Spleen (tissue), 11 donors: ENCODE data around the gene KANK3. TPM values are rescaled to one million over a fixed set of nuclear protein-coding genes. Genes with fewer than 3 reads are reported as not detected.

Experiments used
- DNase-seq: peaks from one replicate; pipeline ENCODE4 v3.0.0-alpha.2; 2020
- H3K27ac ChIP-seq, 8 donors: fragments of 200-600 bp; sonication (generic) in 7 of 8; 1 replicate in 4 of 8; 2 replicates in 4 of 8; pipeline versions ENCODE4 v1.5.0 to v1.8.0; 2016 to 2021; ENCODE audit warnings: inconsistent platforms in 4 of 8, mild to moderate bottlenecking in 4 of 8, moderate library complexity in 1 of 8
- H3K27me3 ChIP-seq, 7 donors: fragments of 200-600 bp; sonication (generic) in 6 of 7; replicated peaks in 1 of 7; 1 replicate in 4 of 7; 2 replicates in 3 of 7; pipeline versions ENCODE4 v1.5.0 to v1.8.0; 2016 to 2021; ENCODE audit warnings: inconsistent platforms in 3 of 7, mild to moderate bottlenecking in 1 of 7
- H3K36me3 ChIP-seq, 6 donors: fragments of 200-600 bp; sonication (generic) in 5 of 6; 1 replicate in 4 of 6; 2 replicates in 2 of 6; pipeline versions ENCODE4 v1.5.0 to v1.8.0; 2016 to 2021; ENCODE audit warnings: inconsistent platforms in 2 of 6
- H3K4me1 ChIP-seq, 6 donors: fragments of 200-600 bp; sonication (generic) in 5 of 6; 1 replicate in 3 of 6; 2 replicates in 3 of 6; pipeline versions ENCODE4 v1.5.0 to v1.8.0; 2016 to 2021; ENCODE audit warnings: inconsistent platforms in 3 of 6
- H3K4me3 ChIP-seq, 8 donors: fragments of 200-600 bp; sonication (generic) in 7 of 8; 1 replicate in 4 of 8; 2 replicates in 4 of 8; pipeline versions ENCODE4 v1.5.0 to v1.8.0; 2016 to 2021; ENCODE audit warnings: inconsistent platforms in 4 of 8, mild to moderate bottlenecking in 4 of 8, moderate library complexity in 2 of 8
- H3K9me3 ChIP-seq, 8 donors: fragments of 200-600 bp; sonication (generic) in 7 of 8; 1 replicate in 4 of 8; 2 replicates in 4 of 8; pipeline versions ENCODE4 v1.5.0 to v1.8.0; 2016 to 2021; ENCODE audit warnings: inconsistent platforms in 4 of 8
- CTCF ChIP-seq, 11 experiments: fragments of 200-600 bp in 7 of 11; fragments of 450-650 bp in 4 of 11; sonication (generic) in 4 of 11; IDR thresholded peaks in 8 of 11; conservative IDR thresholded peaks in 3 of 11; 1 replicate in 7 of 11; 2 replicates in 4 of 11; pipeline versions ENCODE4 v1.4.0 to v1.8.0; 2016 to 2021; ENCODE audit warnings: antibody characterized with exemption in 11 of 11, inconsistent platforms in 4 of 11, mild to moderate bottlenecking in 1 of 11
- POLR2A ChIP-seq, 3 donors: fragments of 450-650 bp; IDR thresholded peaks; one replicate each; pipeline ENCODE4 v1.5.1; 2017; ENCODE audit warnings: antibody characterized with exemption in 3 of 3, mild to moderate bottlenecking in 1 of 3
- POLR2AphosphoS5 ChIP-seq, 3 donors: sonication (generic); formaldehyde crosslinking; IDR thresholded peaks; one replicate each; pipeline ENCODE4 v1.5.1; 2017; ENCODE audit warnings: antibody characterized with exemption in 3 of 3
- WGBS, 5 donors: extraction: QIAGEN DNeasy Blood & Tissue Kit in 3 of 5; methylation state at CpG; one replicate each; pipeline versions ENCODE4 v1.1.5 to v1.1.7; 2013 to 2018; 5-methylcytosine and 5-hydroxymethylcytosine counted together
- intact Hi-C: fragments of 100-400 bp; cut with DNase I; formaldehyde crosslinking; loops from one replicate; pipeline ENCODE4 v1.15.0; 2023; ENCODE audit warnings: low total_unique reads
- polyA plus RNA-seq, 3 donors: library from polyadenylated mRNA; stranded (reverse); fragments of 200-250 nt; gene quantifications; one replicate each; pipeline ENCODE4 v1.2.1, GENCODE V29; 2013
- total RNA-seq, 7 donors: library from RNA; depleted of rRNA in 3 of 7; stranded (reverse); fragments of >200 nt in 3 of 7; fragmentation: NEBNext Ultra II Directional in 4 of 7; extraction: Animal tissue kit (Norgen Biotek cat#: 25700) in 4 of 7; gene quantifications; one replicate each; pipeline versions ENCODE4 v1.1.0 to v1.2.1, GENCODE V29; 2016 to 2021
- donor health status: healthy with polysubstance abuse.
- donor health status: DM: no; HTN: no; CAD: no; lungs with moderate emphysema.
- donor health status: DM: no; HTN: no; CAD: no.
- donor health status: Bipolar disorder and iron deficiency.
- donor health status: healthy.
- donor health status: DM: no; HTN: no; CAD: no.
- donor health status: DM: yes; HTN: yes; CAD: no.

KANK3 gene
- total and polyA plus RNA-seq, 10 donors: 14.0 to 84.6 (median 52.8) TPM

DNA sequence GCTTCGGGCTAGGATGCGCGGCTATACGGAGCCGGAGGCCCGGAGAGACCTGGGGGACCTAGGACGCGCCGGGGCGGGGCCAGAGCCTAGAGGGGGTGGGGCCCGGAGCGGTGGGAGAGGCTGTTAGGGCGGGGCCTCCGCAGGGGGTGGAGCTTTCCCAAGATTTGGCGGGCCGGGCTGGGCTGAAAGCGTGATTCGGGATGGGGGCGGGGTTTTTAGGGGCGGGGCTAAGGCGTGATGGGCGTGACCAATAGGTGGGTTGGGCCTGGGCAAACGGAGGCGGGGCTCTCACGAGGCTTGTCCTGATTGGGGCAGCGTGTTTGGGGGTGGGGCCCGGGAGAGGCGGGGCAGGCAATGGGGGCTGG is 47.5 kb upstream of the KANK3 start:
- intact Hi-C loops: no loop called here
- DNase-seq: peak; percentile 97
- 0 to 2% (median 0%) methylated on average over 20 to 28 of the region's 28 CpGs for WGBS, 5 donors
- Histone ChIP-seq H3K4me1 (peaks cover 37 to 72% (median 51%) of the 10 kb centered on the region in 6 donors), H3K27me3 (no peaks in the 10 kb centered on the region), H3K4me3 (peak overlapping the region; percentile 54 to 87 (median 80)), H3K9me3 (peaks cover 0 to 8% (median 0%) of the 10 kb centered on the region in 8 donors), H3K36me3 (peaks cover 0 to 36% (median 0%) of the 10 kb centered on the region in 6 donors), H3K27ac (peak overlapping the region; percentile 98 to 100 (median 100))
- TF ChIP-seq POLR2A (IDR thresholded peaks at IDR 0.05) (no peak), CTCF (IDR thresholded peaks at IDR 0.05 in 8 of 11, conservative IDR thresholded peaks at IDR 0.05 in 3 of 11) (no peak), POLR2AphosphoS5 (IDR thresholded peaks at IDR 0.05) (no peak)

DNA sequence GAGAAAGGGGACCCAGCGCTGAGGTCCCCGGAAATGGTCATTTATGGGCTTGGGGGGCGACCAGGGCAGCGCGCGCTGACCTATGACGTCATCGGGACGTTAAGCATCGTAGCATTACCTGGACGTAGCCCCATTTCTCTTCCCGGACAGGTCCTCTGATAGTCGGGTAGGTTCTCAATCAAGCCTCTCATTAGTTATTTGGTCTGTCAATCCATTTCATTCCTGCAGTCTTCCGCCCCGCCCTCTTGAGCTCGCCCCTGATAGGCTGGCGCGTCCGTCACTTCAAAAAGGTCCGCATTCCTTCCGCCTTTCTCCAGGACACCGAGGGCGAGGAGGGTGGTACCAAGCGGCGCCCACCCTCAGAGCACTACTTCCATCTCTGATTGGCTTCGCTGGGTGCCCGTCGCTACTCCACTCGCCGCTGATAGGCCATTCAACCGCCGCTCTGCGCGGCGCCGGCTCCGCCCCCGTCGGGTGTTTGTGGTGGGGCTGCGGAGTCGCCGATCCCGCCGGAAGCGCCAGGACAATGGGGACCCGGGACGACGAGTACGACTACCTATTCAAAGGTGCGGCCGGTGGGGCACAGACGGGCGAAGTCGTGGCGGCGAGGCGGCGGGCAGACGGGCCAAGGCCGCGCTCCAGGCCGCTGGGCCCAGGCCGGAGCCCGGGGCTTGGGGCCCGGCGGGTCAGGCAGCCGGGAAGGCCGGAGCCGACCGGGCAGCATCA is 47.0 kb upstream of the KANK3 start, which contains the start of gene RAB11B:
RAB11B (plus strand) TSS at position 470 of the 726 bp plus-strand sequence; CDS start at position 527, 57 bp downstream.
- intact Hi-C loops: no loop called here

GRCh38 chr19:8388612-8388958 is 45.5 kb upstream of the KANK3 start:
- Histone ChIP-seq H3K27ac (no peak overlapping the region), H3K27me3 (no peaks in the 10 kb centered on the region), H3K4me3 (no peak overlapping the region), H3K4me1 (peaks cover 30 to 66% (median 46%) of the 10 kb centered on the region in 6 donors), H3K9me3 (peaks cover 0 to 8% (median 0%) of the 10 kb centered on the region in 8 donors), H3K36me3 (peaks cover 0 to 15% (median 0%) of the 10 kb centered on the region in 6 donors)
- 59 to 90% (median 74%) methylated on average over 2 of the region's 2 CpGs for WGBS, 5 donors
- DNase-seq: no peak
- TF ChIP-seq CTCF (IDR thresholded peaks at IDR 0.05 in 8 of 11, conservative IDR thresholded peaks at IDR 0.05 in 3 of 11) (no peak), POLR2A (IDR thresholded peaks at IDR 0.05) (no peak), POLR2AphosphoS5 (IDR thresholded peaks at IDR 0.05) (no peak)
- intact Hi-C loops: no loop called here

More for the DNA sequence above, 47.0 kb upstream of the KANK3 start, which contains the start of gene RAB11B:
- Histone ChIP-seq H3K27ac (peak within 1 kb of the TSS; percentile 98 to 100 (median 100)), H3K36me3 (peaks cover 0 to 30% (median 0%) of the 10 kb centered on the region in 6 donors), H3K27me3 (no peaks in the 10 kb centered on the region), H3K9me3 (peaks cover 0 to 8% (median 0%) of the 10 kb centered on the region in 8 donors), H3K4me1 (peaks cover 39 to 72% (median 51%) of the 10 kb centered on the region in 6 donors), H3K4me3 (peak within 1 kb of the TSS; percentile 54 to 87 (median 80))
- TF ChIP-seq POLR2AphosphoS5 (IDR thresholded peaks at IDR 0.05) (peak; percentile 88 to 93 (median 89)), POLR2A (IDR thresholded peaks at IDR 0.05) (no peak), CTCF (IDR thresholded peaks at IDR 0.05 in 8 of 11, conservative IDR thresholded peaks at IDR 0.05 in 3 of 11) (peak in 2 of 11 experiments; percentile 20 to 35)
- DNase-seq: peak; percentile 98
- WGBS, 5 donors: 0 to 1% (median 0%) methylated on average over 25 to 70 of the region's 70 CpGs
